ENCODE results near the gene ADAMTS17. TPM values are rescaled to one million over a fixed set of nuclear protein-coding genes. Genes with fewer than 3 reads are reported as not detected.

Gene ADAMTS17
- total and polyA plus RNA-seq, 4 experiments from 2014 or later, result 2.1 to 6.2 (median 4.8) TPM

DNA sequence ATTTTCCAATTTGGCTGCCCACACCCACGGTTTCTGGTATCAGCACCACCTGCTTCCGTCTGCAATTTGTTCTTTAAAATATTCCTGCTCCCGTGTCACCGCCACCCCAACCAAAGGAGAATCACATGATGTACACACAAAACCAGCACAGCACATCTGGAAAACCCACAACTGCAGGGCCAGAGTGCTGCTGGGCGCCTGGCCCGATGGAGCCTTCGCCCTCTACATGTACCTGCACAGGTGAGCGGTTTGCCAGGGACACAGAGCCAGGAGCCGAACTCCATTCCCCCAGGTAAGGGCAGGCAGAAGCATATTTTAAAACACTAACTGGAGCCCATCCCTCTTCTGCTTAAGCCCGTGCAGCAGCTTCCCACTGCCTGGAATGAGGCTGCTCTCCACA is 75.6 kb downstream of the ADAMTS17 start:
- no peaks in the 10 kb centered on the region for H3K27me3 ChIP-seq (ENCODE audit: insufficient read depth, low read length)
- peaks cover 9 to 10% of the 10 kb centered on the region in 2 donors for H3K36me3 Mint-ChIP-seq
- no peaks in the 10 kb centered on the region for H3K4me1 ChIP-seq (ENCODE audit: insufficient read depth, low read length)
- intact Hi-C loops (cut with micrococcal nuclease), result no loop called here
- peaks cover 0 to 9% (median 2%) of the 10 kb centered on the region in 8 donors for H3K9me3 Mint-ChIP-seq
- no peak for DNase-seq
- no peak overlapping the region for H3K4me3 Mint-ChIP-seq
- H3K27ac Mint-ChIP-seq, result no peak overlapping the region
- ChIA-PET CTCF (ENCODE audit: partially characterized antibody) (no interaction called here), POLR2A (ENCODE audit: partially characterized antibody) (no interaction called here)
- no peaks in the 10 kb centered on the region for H3K36me3 ChIP-seq (ENCODE audit: insufficient read depth, low read length)
- no peak overlapping the region for H3K4me3 ChIP-seq (ENCODE audit: low read length in 2 of 2)
- H3K27me3 Mint-ChIP-seq, result no peaks in the 10 kb centered on the region
- no peaks in the 10 kb centered on the region for H3K9me3 ChIP-seq (ENCODE audit: control insufficient read depth in 1 of 2, low read length in 2 of 2)
- H3K27ac ChIP-seq (ENCODE audit: low read depth, low read length), result no peak overlapping the region
- no peaks in the 10 kb centered on the region for H3K4me1 Mint-ChIP-seq

DNA sequence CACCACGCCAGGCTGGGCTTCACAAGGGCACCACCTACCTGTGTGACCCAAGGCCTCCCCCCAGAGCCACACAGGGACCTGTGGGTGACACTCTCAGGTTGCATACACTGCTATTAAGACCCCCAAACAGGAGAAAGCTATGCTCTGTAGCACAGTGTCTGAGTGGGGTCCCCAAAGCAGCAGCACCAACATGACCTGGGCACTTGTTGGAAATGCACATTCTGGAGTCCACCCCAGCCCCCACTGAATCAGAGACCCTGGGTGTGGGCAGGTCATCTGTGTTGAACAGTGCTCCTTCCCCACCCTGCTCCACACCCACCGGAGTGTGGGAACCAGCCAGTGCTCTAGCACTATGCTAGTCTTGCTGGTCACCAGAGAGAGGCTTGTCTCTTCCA is 76.1 kb downstream of the ADAMTS17 start:
- no peaks in the 10 kb centered on the region for H3K27me3 Mint-ChIP-seq
- H3K27ac Mint-ChIP-seq, result no peak overlapping the region
- H3K4me1 Mint-ChIP-seq, result no peaks in the 10 kb centered on the region
- H3K9me3 Mint-ChIP-seq, result peaks cover 0 to 6% (median under 1%) of the 10 kb centered on the region in 8 donors
- CTCF ChIA-PET (ENCODE audit: partially characterized antibody), result interaction anchor here (0.5 kb wide), 1 partner anchor 244 kb away, joined by 3 read pairs; no protein-coding TSS in a partner anchor
- intact Hi-C loops (cut with micrococcal nuclease), result no loop called here
- DNase-seq, result no peak
- no peak overlapping the region for H3K27ac ChIP-seq (ENCODE audit: low read depth, low read length)
- no peaks in the 10 kb centered on the region for H3K4me1 ChIP-seq (ENCODE audit: insufficient read depth, low read length)
- no peaks in the 10 kb centered on the region for H3K36me3 ChIP-seq (ENCODE audit: insufficient read depth, low read length)
- H3K36me3 Mint-ChIP-seq, result peaks cover 12 to 14% of the 10 kb centered on the region in 2 donors
- POLR2A ChIA-PET (ENCODE audit: partially characterized antibody), result no interaction called here
- no peaks in the 10 kb centered on the region for H3K27me3 ChIP-seq (ENCODE audit: insufficient read depth, low read length)
- no peak overlapping the region for H3K4me3 ChIP-seq (ENCODE audit: low read length in 2 of 2)
- H3K4me3 Mint-ChIP-seq, result no peak overlapping the region
- no peaks in the 10 kb centered on the region for H3K9me3 ChIP-seq (ENCODE audit: control insufficient read depth in 1 of 2, low read length in 2 of 2)

DNA sequence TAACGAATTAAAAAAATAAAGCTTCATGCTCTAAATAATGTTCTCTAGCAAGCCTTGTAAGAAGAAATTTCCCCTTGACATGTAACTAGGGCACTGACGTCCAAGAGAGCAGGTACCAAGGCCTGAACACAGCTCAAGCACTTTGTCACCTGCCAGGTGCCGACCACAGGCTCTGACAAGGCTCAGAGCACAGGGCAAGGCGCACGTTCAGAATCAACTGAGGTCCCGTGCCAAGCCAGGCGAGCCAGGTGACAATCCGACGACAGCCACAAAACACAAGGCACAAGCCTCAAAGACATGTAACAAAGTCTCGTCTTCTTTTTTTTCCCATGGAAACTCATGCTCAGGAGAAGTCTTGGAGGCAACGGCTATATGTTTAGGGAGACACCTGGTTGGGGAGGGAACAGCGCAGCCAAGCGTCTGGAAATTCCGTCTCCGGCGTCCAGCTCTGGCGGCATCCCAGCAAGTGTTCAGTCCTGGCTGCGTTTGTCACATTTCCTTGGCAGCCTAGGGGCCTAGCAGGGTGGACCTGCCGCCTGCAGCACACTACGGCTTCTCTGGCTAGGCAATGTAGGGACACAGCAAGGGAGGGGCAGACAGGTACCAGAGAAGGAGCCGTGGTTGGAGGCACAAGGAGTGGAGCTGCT is 76.7 kb downstream of the ADAMTS17 start:
- Histone ChIP-seq H3K4me3 (ENCODE audit: low read length in 2 of 2) (no peak overlapping the region), H3K4me1 (ENCODE audit: insufficient read depth, low read length) (no peaks in the 10 kb centered on the region), H3K27me3 (ENCODE audit: insufficient read depth, low read length) (no peaks in the 10 kb centered on the region), H3K36me3 (ENCODE audit: insufficient read depth, low read length) (no peaks in the 10 kb centered on the region), H3K27ac (ENCODE audit: low read depth, low read length) (no peak overlapping the region), H3K9me3 (ENCODE audit: control insufficient read depth in 1 of 2, low read length in 2 of 2) (no peaks in the 10 kb centered on the region)
- DNase-seq, result no peak
- POLR2A ChIA-PET (ENCODE audit: partially characterized antibody), result no interaction called here
- CTCF ChIA-PET (ENCODE audit: partially characterized antibody), result interaction anchor here (0.5 kb wide), 1 partner anchor 244 kb away, joined by 3 read pairs; no protein-coding TSS in a partner anchor
- intact Hi-C loops (cut with micrococcal nuclease), result no loop called here
- Mint-ChIP-seq H3K36me3 (peaks cover 12 to 16% of the 10 kb centered on the region in 2 donors), H3K4me1 (no peaks in the 10 kb centered on the region), H3K27ac (no peak overlapping the region), H3K9me3 (peaks cover 0 to 5% (median 0%) of the 10 kb centered on the region in 8 donors), H3K27me3 (no peaks in the 10 kb centered on the region), H3K4me3 (no peak overlapping the region)

DNA sequence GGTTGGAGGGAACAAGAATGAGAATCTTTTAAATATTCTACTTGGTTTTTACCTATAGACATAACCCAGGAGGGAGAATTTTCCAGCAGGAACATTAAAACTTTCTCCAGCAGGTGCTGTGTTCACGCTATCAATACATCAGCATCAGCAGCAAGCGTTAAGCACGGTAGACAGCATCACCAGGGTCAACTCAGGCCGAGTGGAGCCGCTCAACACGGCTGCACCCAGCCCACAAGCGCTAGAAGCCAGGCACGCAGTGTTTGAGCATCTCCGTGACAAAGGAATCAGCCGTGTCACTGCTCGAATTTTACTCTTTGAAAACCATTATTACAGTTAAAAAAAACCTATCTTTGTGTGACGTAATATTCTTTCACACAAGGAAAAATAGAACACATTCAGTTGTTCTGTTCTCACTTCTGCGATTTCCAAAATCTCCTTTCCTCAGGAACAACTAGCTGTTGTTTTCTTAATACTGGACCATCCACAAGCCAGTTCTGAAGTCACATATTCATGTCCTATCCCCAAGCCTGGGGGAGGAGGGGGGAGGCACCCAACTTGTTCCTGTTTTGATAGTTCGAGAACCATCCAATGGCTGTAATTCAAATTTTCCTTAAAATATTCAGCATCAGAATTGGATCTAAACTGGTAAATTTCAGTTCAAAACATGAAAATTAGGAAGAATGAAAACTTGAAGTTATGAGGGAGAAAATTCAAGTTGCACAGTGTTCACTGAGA is 77.9 kb downstream of the ADAMTS17 start:
- H3K27ac Mint-ChIP-seq, result no peak overlapping the region
- Histone ChIP-seq H3K4me3 (ENCODE audit: low read length in 2 of 2) (no peak overlapping the region), H3K9me3 (ENCODE audit: control insufficient read depth in 1 of 2, low read length in 2 of 2) (no peaks in the 10 kb centered on the region), H3K27me3 (ENCODE audit: insufficient read depth, low read length) (no peaks in the 10 kb centered on the region), H3K4me1 (ENCODE audit: insufficient read depth, low read length) (no peaks in the 10 kb centered on the region), H3K36me3 (ENCODE audit: insufficient read depth, low read length) (no peaks in the 10 kb centered on the region), H3K27ac (ENCODE audit: low read depth, low read length) (no peak overlapping the region)
- ChIA-PET CTCF (ENCODE audit: partially characterized antibody) (no interaction called here), POLR2A (ENCODE audit: partially characterized antibody) (no interaction called here)
- H3K27me3 Mint-ChIP-seq, result no peaks in the 10 kb centered on the region
- intact Hi-C loops (cut with micrococcal nuclease), result no loop called here
- no peak overlapping the region for H3K4me3 Mint-ChIP-seq
- DNase-seq, result no peak
- no peaks in the 10 kb centered on the region for H3K9me3 Mint-ChIP-seq
- H3K36me3 Mint-ChIP-seq, result peaks cover 13 to 20% of the 10 kb centered on the region in 2 donors
- no peaks in the 10 kb centered on the region for H3K4me1 Mint-ChIP-seq

DNA sequence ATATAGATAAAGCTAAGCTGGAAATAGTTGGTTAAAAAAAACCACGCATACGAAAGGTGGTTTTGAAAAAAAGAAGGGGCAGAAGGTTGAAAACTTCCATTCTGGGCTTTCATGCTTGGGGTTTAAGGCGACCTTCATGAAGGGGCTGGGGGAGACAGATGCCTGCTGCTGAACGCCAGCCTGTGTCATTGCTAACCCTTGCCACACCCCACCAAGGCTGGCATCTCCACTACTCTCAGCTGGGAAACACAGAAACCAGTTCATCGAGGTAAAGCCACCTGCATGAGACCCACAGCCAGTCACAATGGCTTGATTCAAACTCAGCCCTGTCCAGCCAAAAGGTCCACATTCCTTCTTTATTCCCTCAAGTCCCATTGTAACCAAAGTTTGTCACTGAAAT is 78.7 kb downstream of the ADAMTS17 start:
- Mint-ChIP-seq H3K9me3 (no peaks in the 10 kb centered on the region), H3K36me3 (peaks cover 21 to 27% of the 10 kb centered on the region in 2 donors), H3K4me3 (no peak overlapping the region), H3K4me1 (no peaks in the 10 kb centered on the region), H3K27ac (peak overlapping the region in 1 of 7 donors; percentile 29), H3K27me3 (no peaks in the 10 kb centered on the region)
- no peak for DNase-seq
- ChIA-PET POLR2A (ENCODE audit: partially characterized antibody) (no interaction called here), CTCF (ENCODE audit: partially characterized antibody) (interaction anchor here (1.3 kb wide), 1 partner anchor 76 kb away, joined by 3 read pairs; no protein-coding TSS in a partner anchor)
- intact Hi-C loops (cut with micrococcal nuclease), result no loop called here
- Histone ChIP-seq H3K4me3 (ENCODE audit: low read length in 2 of 2) (no peak overlapping the region), H3K27ac (ENCODE audit: low read depth, low read length) (no peak overlapping the region), H3K4me1 (ENCODE audit: insufficient read depth, low read length) (no peaks in the 10 kb centered on the region), H3K9me3 (ENCODE audit: control insufficient read depth in 1 of 2, low read length in 2 of 2) (no peaks in the 10 kb centered on the region), H3K27me3 (ENCODE audit: insufficient read depth, low read length) (no peaks in the 10 kb centered on the region), H3K36me3 (ENCODE audit: insufficient read depth, low read length) (no peaks in the 10 kb centered on the region)

DNA sequence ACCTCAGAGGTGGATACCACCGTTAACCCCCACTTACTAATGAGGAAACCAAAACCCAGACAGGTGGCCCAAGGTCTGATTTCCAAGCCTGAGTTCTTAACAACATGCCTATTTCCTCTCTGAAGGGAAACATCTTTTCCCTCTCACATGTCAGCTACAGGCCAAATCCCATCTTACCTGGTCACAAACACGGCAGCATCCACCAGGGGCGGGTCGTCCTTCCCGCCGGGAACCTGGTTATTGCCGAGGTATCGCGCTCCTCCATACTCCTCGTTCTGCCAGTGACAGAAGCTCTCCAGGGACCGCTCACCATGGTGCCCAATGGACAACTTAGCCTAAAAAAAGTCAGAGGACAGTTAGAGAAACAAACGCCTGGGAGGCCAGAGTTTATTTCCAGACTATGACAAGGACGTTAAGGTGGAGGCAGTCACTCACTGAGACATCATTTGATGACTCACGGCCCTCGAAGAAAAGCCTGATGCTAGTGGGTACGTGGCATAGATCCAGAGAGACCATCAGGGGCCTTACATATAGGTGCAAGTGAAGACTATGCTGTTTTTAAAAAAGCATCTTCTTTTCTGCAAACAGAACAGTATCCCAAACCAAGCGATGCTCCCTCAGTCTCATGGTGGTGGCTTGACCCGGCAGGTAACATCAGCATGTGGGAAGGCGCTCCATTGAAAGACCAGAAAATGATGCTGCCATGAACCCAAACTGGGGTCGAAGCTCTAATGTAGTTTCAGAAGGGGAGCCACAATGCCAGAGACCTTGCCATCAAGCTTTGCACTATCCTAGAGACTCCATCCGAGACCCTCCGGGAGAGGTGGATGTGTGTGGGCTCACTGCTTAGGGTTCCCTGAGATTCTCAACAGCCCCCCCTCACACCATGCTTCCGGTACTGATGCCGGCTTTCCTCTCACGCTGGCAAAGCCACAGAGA is 80.2 kb downstream of the ADAMTS17 start:
- ChIA-PET CTCF (ENCODE audit: partially characterized antibody) (interaction anchor here (1.3 kb wide), 1 partner anchor 77 kb away, joined by 3 read pairs; no protein-coding TSS in a partner anchor), POLR2A (ENCODE audit: partially characterized antibody) (no interaction called here)
- intact Hi-C loops (cut with micrococcal nuclease), result no loop called here
- Histone ChIP-seq H3K36me3 (ENCODE audit: insufficient read depth, low read length) (no peaks in the 10 kb centered on the region), H3K9me3 (ENCODE audit: control insufficient read depth in 1 of 2, low read length in 2 of 2) (no peaks in the 10 kb centered on the region), H3K4me3 (ENCODE audit: low read length in 2 of 2) (no peak overlapping the region), H3K27ac (ENCODE audit: low read depth, low read length) (no peak overlapping the region), H3K27me3 (ENCODE audit: insufficient read depth, low read length) (no peaks in the 10 kb centered on the region), H3K4me1 (ENCODE audit: insufficient read depth, low read length) (no peaks in the 10 kb centered on the region)
- Mint-ChIP-seq H3K36me3 (peaks cover 27 to 34% of the 10 kb centered on the region in 2 donors), H3K9me3 (peaks cover 0 to 3% (median 0%) of the 10 kb centered on the region in 8 donors), H3K4me1 (no peaks in the 10 kb centered on the region), H3K27ac (no peak overlapping the region), H3K4me3 (no peak overlapping the region), H3K27me3 (no peaks in the 10 kb centered on the region)
- no peak for DNase-seq

DNA sequence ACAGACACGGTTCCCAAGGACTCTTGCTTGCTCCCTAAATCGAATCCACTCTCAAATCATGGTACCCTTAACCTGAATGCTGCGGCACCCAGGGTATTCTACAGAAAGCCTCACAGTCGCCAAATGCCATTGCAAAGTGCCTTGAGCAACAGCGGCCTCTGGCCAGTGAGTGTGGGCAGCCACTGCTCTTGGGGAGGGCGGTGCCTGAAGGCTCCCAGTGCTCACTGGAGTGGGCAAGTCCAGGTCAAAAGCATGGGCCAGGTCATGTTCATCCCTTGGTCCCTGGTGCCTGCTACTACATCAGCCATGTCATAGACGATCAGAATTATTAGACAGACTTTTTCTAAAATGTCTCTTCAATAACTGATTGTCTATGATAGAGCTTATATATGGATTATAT is 82.5 kb downstream of the ADAMTS17 start:
- Mint-ChIP-seq H3K36me3 (peaks cover 27 to 41% of the 10 kb centered on the region in 2 donors), H3K9me3 (peaks cover 0 to 3% (median 0%) of the 10 kb centered on the region in 8 donors)

More for the DNA sequence above, 82.5 kb downstream of the ADAMTS17 start:
- no peaks in the 10 kb centered on the region for H3K4me1 Mint-ChIP-seq
- no peak overlapping the region for H3K4me3 Mint-ChIP-seq
- intact Hi-C loops (cut with micrococcal nuclease), result no loop called here
- H3K27me3 ChIP-seq (ENCODE audit: insufficient read depth, low read length), result no peaks in the 10 kb centered on the region
- no peaks in the 10 kb centered on the region for H3K27me3 Mint-ChIP-seq
- H3K4me3 ChIP-seq (ENCODE audit: low read length in 2 of 2), result no peak overlapping the region
- no peak for DNase-seq
- no peaks in the 10 kb centered on the region for H3K4me1 ChIP-seq (ENCODE audit: insufficient read depth, low read length)
- no peak overlapping the region for H3K27ac ChIP-seq (ENCODE audit: low read depth, low read length)
- no peak overlapping the region for H3K27ac Mint-ChIP-seq
- CTCF ChIA-PET (ENCODE audit: partially characterized antibody), result no interaction called here
- no peaks in the 10 kb centered on the region for H3K36me3 ChIP-seq (ENCODE audit: insufficient read depth, low read length)
- no peaks in the 10 kb centered on the region for H3K9me3 ChIP-seq (ENCODE audit: control insufficient read depth in 1 of 2, low read length in 2 of 2)
- POLR2A ChIA-PET (ENCODE audit: partially characterized antibody), result no interaction called here

All from CD4-positive, alpha-beta memory T cell (primary cell).